HG03039 (cell line): ENCODE results near the gene CCDC66.
"Not testable (repeated sequence)": the region's sequence is repeated elsewhere in the genome, so short reads cannot be mapped to it uniquely, and the experiment has no call there.

Experiments used
- ATAC-seq: cut with Tn5 transposase; IDR thresholded peaks from one replicate; pipeline ENCODE4 v1.9.1; 2021; ENCODE audit warnings: mild to moderate bottlenecking, moderate library complexity; ENCODE audit not compliant: unreplicated experiment

CCDC66 gene

DNA sequence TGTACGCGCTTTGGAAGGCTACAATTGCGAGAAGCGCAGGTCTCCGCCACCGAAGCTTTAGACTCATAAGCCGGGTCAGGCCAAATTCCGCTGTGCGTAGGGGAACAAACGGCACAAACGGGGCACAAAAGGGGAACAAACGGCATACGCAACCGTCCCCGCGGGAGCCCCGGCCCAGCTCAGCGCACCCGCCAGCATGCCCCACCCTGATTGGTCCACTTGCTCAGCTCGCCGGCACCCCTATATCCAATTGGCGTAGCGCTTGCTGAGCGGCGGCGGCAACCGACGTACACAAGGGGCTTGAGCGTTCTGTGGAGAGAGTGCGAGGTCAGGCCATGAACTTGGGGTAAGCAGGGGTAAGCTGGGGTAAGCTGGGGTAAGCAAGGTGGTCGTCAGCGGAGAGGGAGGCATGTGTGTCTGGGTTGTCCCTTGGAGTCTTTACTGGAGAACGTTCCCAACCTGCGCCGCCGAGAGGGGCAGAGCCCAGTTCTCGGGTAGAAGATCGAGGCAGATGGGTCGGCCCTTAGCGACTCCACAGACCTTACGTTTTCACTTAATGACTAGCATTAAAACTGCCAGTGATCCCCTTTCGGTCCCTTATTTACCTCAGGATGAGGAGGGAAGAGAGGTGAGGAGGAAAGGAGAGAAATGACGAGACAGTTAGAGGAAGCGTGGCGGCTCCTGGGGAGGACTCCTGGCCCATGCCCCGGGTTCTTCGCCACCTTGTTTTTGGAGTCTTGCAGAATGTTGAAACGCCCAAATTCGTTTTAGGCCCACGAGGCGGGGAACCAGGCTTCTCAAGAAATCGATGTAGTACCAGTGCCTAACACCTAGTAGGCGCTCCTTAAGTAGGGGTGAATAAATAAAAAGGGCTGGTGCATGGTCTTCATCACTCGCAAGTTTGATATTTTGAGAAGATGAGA lies at the start of gene CCDC66:
TSS of gene CCDC66 (plus strand) at position 268 of the 923 bp plus-strand sequence. CDS start at position 336, 68 bp downstream.
- ATAC-seq: peak; percentile 98

DNA sequence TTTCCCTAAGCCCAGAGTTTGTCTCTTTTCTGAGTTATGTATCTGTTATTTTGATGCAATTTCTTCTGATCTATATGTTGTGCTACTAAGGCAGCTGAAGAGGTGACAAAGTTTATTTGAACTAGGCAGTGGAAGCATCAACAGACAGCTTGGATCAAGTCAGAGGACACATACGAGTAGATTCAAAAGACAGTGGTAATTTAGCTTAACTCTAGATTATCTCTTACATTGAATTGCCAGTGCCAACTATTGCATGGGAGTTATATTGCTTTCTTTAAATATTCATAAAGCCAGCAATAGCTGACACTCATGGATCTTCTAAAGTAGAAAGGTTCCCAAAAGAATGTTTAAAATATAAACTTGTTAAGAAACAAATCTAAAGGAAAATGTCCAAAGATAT lies 37.3 kb upstream of the CCDC66 start:
- no peak for ATAC-seq

GRCh38 chr3:56522374-56522773 lies 34.6 kb upstream of the CCDC66 start:
- ATAC-seq: no peak

GRCh38 chr3:56525291-56525690 lies 31.7 kb upstream of the CCDC66 start:
- no peak for ATAC-seq

GRCh38 chr3:56536735-56537134 lies 20.2 kb upstream of the CCDC66 start:
- ATAC-seq: no peak

GRCh38 chr3:56547486-56547885 lies 9.5 kb upstream of the CCDC66 start:
- no peak for ATAC-seq

DNA sequence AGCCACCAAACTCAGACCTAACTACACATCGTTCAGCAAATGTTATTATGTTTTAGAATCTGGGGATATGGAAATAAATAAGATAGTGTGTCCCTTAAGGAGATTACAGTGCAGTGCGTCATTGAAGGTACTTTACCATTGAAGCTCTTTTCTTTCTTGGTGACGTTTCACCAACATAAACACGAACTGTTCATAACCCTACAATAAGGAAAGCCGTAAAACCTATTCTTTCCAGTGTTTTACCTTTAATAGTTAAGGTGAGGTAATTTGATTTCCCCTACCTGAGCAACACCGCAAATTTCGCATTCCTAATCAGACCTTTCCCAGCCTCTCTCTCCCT lies 826 bp downstream of the CCDC66 start:
- no peak for ATAC-seq

DNA sequence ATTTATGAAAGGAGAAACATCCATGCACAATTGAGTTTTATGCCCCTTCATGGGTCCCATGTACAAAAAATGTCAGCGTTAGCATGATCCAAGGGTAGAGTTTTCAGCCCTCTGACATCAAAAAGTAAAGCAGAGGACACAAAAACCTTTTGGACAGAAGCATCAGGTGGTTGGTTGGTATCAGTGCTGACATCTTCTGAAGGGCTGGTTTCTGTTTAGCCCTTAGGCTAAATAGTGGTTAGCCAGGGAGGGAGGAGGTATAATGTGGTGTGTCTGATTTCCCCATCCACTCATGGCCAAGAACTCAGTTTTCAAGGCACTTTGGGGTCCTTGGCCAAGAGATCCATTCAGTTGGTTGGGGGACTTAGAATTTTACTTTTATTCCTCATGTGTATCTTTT lies 16.5 kb downstream of the CCDC66 start:
- no peak for ATAC-seq

DNA sequence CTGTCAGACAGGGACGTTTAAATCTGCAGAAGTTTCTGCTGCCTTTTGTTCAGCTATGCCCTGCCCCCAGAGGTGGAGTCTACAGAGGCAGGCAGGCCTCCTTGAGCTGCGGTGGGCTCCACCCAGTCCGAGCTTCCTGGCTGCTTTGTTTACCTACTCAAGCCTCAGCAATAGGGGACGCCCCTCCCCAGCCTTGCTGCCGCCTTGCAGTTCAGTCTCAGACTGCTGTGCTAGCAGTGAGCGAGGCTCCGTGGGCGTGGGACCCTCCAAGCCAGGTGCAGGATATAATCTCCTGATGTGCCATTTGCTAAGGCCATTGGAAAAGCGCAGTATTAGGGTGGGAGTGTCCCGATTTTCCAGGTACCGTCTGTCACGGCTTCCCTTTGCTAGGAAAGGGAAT lies 25.0 kb downstream of the CCDC66 start:
- not testable (repeated sequence) for ATAC-seq

DNA sequence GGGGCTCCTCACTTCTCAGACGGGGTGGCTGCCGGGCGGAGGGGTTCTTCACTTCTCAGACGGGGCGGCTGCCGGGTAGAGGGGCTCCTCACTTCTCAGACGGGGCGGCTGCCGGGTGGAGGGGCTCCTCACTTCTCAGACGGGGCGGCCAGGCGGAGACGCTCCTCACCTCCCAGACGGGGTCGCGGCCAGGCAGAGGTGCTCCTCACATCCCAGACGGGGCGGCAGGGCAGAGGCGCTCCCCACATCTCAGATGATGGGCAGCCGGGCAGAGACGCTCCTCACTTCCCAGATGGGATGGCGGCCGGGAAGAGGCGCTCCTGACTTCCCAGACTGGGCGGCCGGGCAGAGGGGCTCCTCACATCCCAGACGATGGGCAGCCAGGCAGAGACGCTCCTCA lies 27.3 kb downstream of the CCDC66 start:
- ATAC-seq: not testable (repeated sequence)

DNA sequence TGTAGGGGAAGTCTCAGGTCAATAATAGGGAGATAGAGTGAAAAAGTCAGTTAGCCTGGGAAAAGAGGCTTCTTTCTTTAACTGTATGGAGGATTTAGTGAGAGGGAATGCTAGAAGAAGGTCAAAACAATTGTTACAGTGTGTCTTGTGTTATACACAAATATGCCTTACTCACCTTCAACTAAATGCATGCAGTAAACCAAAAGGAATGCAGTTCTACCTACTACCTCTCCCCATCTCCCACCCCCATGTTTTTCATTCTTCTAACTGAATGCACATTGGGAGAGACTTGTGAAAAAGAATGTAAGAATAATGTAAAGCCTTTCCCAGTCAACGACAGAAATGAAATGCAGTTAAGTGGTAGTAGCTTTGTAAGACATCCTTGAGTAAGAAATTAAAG lies 33.8 kb downstream of the CCDC66 start:
- no peak for ATAC-seq

GRCh38 chr3:56591262-56591661 lies 34.3 kb downstream of the CCDC66 start:
- ATAC-seq: no peak

DNA sequence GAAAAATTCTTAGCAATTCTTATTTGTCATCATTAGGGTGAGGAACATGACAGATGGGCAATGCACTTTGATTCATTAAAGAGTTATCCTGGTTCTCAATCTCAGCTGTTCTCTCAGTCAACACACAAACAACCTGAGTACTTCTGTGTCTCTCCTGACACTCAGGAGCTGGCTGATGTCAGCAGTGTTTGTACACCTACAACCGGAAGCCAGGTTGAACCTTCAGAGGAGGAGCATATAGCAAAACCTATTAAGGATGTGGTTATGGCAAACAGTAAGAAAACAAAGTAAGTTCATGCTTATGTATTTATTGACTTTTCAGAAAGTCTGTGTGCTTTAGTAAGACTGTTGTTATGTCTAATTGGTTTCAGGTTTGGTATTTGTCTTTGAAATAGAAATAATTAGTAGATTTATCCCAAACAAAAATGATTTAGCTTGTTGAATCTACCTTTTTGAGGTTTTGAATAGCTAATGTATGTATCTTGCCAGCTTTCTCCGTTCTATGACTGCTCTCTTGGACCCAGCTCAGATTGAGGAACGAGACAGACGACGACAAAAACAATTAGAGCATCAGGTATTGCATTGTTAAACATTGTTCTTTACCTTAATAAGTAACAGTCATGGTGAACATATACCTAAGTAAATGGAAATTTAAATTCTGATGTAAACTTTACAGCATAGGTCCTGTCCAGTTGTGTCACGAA lies 36.6 kb downstream of the CCDC66 start:
- ATAC-seq: no peak

DNA sequence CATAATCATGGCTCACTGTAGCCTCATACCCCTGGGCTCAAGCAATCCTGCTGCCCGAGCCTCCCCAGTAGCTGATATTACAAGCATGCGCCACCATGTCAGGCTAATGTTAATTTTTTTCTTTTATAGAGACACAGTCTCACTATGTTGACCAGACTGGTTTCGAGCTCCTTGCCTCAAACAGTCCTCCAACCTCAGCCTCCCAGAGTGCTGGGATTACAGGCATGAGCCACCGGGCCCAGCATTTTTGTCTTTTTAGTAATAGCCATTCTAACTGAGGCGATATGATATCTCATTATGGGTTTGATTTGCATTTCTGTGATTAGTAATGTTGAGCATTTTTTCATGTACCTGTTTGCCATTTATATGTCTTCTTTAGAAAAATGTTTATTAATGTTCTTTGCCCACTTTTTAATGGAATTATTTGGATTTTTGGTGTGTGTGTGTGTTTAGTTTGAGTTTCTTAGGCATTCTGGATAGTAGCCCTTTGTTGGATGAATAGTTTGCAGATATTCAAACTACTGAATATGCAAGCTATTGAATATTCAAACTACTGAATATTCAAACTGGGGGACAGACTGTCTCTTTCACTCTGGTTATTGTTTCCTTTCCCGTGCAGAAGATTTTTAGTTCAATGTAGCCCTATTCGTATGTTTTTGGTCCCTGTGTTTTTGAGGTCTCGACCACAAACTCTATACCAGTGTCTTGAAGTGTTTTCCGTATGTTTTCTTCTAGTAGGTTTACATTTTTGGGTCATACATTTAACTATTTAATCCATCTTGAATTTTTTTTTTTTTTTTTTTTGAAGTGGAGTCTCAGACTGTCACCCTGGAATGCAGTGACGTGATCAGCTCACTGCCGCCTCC lies 39.2 kb downstream of the CCDC66 start:
- no peak for ATAC-seq

DNA sequence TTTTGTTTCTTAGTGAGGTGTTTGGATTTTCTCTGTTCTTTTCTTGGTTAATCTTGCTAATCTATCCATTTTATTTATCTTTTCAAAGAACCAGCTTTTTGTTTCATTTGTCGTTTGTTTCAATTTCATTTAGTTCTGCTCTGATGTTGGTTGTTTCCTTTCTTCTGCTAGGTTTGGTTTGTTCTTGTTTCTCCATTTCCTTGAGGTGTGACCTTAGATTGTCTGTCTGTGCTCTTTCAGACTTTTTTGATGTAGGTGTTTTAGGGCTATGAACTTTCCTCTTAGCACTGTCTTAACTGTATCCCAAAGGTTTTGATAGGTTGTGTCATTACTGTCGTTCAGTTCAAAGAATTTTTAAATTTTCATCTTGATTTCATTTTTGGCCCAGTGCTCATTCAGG lies 51.5 kb downstream of the CCDC66 start:
- not testable (repeated sequence) for ATAC-seq

- ATAC-seq: no peak
These were observed 53.8 kb downstream of the CCDC66 start for GRCh38 chr3:56610669-56611335.

DNA sequence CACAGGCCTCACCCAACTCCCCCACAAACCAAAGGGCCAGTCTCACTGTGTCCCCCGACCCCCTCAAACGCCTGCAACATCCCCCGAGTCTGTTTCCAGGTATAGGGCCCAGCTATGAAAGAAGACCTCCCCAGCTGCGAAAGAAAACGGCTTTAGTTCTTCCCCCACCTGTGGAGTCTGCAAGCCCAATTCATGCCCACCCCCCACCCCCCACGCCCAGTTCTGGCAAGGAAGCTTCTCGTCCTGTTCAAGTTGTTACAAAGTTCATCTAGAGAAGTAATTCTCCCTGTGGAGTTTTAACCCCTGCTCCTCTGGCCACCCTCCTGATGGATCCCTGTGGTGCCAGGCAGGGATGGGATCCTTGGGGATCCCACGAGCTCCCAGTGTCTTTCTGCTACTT lies 54.4 kb downstream of the CCDC66 start:
- no peak for ATAC-seq

GRCh38 chr3:56612146-56612545 lies 55.2 kb downstream of the CCDC66 start:
- ATAC-seq: no peak

GRCh38 chr3:56613016-56613415 lies 56.0 kb downstream of the CCDC66 start:
- no peak for ATAC-seq

DNA sequence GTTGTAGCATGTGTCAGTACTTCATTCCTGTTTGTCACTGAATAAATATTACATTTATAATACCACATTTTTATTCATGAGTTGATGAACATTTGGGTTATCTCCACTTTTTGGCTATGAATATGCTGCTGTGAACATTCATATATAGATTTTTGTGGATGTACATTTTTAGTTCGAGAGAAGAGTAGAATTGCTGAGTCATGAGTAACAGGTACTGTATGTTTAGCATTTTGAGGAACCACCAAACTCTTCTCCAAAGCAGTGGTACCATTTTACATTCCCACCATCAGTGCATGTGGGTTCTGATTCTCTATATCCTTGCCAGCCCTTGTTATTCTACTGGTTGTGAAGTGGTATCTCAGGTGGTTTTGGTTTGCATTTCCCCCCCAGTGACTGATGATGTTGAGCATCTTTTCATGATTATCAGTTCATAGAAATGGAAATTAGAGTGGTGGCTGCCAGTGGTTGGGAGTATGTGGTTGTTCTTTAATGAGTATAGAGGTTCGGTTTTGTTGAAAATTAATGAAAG lies 59.6 kb downstream of the CCDC66 start:
- ATAC-seq: no peak
